ENCODE results near the gene MCF2L2. TPM values are rescaled to one million over a fixed set of nuclear protein-coding genes. Genes with fewer than 3 reads are reported as not detected.
"Not testable (repeated sequence)": the region's sequence is repeated elsewhere in the genome, so short reads cannot be mapped to it uniquely, and the experiment has no call there.

MCF2L2 gene
- total RNA-seq, 1 donor from 2014 or later: 7.2 TPM

GRCh38 chr3:183371600-183371968, 56.8 kb downstream of the MCF2L2 start:
- DNase-seq (ENCODE audit: low spot score): not testable (repeated sequence)

GRCh38 chr3:183370391-183370790, 58.0 kb downstream of the MCF2L2 start:
- DNase-seq (ENCODE audit: low spot score): no peak

DNA sequence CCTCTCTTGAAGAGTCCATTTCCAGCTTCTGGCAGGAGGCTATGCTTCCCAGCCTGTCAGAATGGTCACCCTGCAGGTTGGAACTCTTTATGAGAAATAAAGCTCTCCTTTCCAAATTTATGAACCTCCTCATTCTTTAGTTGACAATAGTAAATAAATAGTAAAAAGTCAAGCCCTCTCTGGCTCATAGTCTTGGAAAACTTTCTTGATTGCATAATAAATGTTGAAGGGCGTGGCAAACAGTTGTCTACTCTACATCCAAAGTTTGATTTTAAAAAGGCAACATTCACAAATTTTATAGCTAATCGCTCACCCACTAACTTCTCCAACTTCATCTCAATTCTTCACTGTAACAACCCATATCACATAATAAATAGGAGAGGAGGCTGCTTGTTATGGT, 58.8 kb downstream of the MCF2L2 start:
- DNase-seq (ENCODE audit: low spot score): no peak

DNA sequence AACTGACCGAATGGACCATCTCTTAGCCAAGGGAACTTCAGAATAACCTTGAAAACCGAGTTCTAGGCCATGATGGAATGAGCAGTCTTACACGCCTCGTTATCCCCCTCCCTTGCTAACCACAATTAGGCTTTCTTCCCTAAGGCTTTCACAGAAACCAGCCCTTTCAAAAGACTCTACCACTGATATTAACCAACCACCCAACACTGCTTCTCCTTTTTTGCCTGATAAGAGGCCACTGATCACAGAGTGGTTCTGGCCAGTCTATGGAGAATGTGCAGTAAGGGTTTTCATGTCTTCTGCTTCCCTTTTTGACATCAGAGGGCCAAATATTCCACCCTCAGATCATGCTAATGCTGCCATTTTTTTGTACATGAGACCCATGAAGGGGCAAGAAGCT, 59.3 kb downstream of the MCF2L2 start:
- DNase-seq (ENCODE audit: low spot score): no peak

- DNase-seq (ENCODE audit: low spot score): no peak
These were observed 67.3 kb downstream of the MCF2L2 start for GRCh38 chr3:183360971-183361624.

DNA sequence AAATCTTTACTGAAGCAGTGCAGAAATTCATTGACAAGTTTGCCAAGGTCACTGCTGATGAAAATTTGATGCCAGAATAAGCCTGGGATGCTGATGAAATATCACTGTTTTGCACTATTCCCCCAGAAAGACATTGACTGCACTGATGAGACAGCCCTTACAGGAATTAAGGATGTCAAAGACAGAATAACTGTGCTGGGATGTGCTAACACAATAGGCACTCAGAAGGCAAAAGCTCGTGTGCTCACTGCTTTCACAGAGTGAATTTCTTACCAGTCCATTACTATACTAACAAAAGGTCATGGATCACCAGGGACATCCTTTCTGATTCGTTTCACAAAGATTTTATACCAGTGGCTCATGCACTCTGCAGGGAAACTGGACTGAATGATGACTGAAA, 69.4 kb downstream of the MCF2L2 start:
- no peak for DNase-seq (ENCODE audit: low spot score)

GRCh38 chr3:183357564-183358079, 70.8 kb downstream of the MCF2L2 start:
- no peak for DNase-seq (ENCODE audit: low spot score)

GRCh38 chr3:183356920-183357319, 71.5 kb downstream of the MCF2L2 start:
- no peak for DNase-seq (ENCODE audit: low spot score)

GRCh38 chr3:183354874-183355273, 73.5 kb downstream of the MCF2L2 start:
- no peak for DNase-seq (ENCODE audit: low spot score)

GRCh38 chr3:183354325-183354831, 74.0 kb downstream of the MCF2L2 start:
- no peak for DNase-seq (ENCODE audit: low spot score)

DNA sequence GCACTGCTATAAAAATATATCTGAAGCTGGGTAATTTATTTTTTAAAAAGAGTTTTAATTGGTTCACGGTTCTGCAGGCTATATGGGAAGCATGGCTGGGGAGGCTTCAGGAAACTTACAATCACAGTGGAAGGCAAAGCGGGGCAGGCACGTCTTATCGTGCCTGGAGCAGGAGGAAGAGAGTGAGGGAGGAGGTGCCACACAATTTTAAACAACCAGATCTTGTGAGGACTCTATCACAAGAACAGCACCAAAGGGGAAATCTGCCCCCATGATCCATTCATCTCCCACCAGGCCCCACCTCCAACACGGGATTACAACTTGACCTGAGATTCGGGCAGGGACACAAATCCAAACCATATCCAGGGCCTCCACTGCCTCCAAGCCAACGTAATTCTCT, 75.0 kb downstream of the MCF2L2 start:
- DNase-seq (ENCODE audit: low spot score): no peak

DNA sequence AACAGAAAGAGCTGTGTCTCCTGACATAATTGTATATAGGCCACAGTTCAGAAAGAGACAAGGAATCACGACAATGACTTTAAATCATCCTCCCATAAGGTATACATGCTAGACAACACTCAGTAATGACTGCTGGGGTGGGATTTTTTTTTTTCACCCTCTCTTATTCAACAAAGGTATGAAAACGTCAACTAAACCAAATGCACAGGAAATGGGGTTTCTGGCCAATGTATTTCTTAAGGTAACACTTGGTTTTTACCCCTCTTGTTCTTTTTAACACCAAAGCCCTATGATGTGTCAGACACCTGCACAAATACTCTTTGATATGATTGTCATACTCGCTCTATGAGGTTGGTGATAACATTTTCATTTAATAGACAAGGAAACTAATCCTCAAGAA, 78.3 kb downstream of the MCF2L2 start:
- no peak for DNase-seq (ENCODE audit: low spot score)

- no peak for DNase-seq (ENCODE audit: low spot score)
These were observed 78.8 kb downstream of the MCF2L2 start for GRCh38 chr3:183349421-183350157.

GRCh38 chr3:183342824-183343223, 85.6 kb downstream of the MCF2L2 start:
- no peak for DNase-seq (ENCODE audit: low spot score)

DNA sequence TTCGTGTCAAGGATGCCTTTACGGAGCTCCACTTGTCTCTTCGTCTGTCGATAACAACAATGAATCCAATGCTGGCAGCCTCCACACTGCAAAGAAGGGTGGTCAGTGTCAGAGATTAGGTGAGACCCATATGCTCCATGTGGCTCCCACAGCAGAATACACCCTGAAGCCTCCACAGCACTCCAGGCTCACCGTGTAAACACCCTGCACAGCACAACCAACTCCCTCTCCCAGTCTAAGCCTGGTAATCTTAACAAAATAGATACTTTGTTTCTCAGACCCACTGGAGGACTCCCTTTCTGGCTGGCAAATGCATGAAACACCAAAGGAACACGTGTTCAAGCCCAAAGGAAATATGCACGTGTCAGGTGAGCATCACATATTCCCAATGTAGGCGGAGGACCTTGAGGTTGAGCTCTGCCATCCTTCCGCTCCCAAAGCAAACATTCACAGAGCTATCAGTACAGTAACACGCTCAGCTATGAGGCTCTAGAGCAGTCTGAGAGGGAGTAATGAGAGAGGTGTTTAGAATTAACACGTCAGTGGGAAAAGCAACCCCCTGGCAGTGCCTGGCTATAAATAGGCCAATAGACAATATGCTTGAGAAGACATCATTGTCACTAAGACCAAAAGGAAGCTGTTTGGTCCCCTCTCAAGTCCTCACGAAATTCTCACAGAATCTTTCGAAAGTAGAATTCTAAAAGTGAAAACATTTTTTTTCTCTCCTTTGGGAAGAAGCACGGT, 86.7 kb downstream of the MCF2L2 start:
- DNase-seq (ENCODE audit: low spot score): no peak

DNA sequence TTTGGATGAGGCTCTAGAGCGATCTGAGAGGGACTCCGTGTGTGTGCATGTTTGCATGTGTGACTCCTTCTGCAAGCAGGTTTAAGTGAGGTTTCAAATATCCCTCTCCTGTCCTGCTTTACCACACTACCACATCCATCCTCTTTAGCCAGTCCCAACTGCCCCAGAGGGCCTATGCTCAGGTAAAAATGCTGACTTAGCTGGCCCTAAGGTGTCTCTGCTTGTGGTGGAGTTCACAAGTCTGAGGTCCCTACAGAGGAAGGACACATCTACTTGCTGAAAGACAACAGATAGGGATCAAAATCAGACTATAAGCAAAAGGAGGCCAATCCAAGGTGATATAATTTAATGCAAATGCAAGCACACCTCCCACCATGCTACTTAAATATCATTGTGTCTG, 88.2 kb downstream of the MCF2L2 start:
- no peak for DNase-seq (ENCODE audit: low spot score)

GRCh38 chr3:183339461-183340086, 88.8 kb downstream of the MCF2L2 start:
- DNase-seq (ENCODE audit: low spot score): no peak

- DNase-seq (ENCODE audit: low spot score): no peak
These were observed 89.9 kb downstream of the MCF2L2 start for GRCh38 chr3:183338520-183338919.

DNA sequence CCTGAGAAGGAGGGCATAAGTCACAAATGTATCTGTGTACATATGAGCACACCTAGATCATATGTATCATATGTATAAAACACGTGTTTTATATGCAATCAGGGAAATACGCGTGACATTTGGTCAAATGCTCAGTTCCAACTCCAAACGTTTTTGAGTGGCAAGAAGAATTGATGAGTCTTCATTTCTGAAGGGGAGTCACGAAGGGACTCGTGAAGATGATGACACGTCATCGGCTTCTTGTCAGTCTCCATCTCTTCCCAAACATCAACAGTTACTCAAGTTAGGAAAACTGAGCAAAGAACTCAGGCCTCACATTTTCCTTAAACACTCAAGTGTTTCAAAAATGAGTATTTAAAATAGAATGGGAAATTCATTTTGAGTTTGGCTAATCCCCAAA, 95.9 kb downstream of the MCF2L2 start:
- no peak for DNase-seq (ENCODE audit: low spot score)

DNA sequence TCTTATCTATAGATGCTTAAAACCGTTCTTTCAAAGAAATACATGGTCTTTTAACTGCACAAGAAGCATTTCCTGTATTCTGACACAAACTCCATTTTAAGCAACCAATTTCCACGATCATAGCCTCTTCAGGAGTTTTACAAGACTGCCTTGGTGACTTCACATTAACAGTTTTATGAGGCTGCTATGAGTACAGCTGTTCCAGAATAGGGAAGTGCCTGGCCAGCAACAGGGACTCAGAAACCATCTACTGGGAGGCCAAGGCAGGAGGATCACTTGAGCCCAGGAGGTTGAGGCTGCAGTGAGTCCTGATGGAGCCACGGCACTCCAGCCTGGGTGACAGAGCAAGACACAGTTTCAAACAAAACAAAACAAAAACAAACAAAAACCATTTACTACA, 96.9 kb downstream of the MCF2L2 start:
- DNase-seq (ENCODE audit: low spot score): no peak

DNA sequence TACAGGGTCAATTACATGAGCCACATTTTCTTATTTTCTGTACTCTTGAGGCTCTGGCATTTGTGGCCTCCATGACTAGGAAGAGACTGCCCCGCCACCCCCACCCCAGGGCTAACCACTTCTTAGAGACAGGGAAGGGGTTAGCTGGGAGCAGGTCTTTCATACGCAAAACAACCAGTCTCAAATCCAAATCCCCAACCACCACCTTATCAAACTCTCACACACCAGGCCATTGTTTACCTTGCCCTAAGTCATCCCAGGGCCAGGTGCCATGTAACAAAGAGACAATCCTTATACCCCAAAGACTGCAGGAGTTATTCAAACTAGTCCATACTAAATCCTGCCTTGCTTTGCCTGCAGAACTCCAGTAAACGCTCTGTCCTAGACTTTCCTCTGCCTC, 97.5 kb downstream of the MCF2L2 start:
- no peak for DNase-seq (ENCODE audit: low spot score)

DNA sequence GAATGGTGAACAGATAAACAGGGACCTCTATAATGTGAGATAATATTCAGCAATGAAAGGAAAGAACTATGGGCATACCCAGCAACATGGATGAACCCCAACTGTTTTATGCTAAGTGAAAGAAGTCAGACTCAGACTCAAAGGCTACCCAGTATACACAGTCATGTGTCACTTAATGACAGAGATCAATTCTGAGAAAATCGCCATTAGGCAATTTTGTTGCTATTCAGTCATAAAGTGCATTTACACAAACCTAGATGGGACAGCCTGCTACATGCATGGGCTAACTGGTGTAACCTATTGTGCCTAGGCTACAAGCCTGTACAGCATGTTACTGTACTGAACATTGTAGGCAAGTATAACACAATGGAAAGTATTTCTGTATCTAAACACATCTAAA, 98.9 kb downstream of the MCF2L2 start:
- DNase-seq (ENCODE audit: low spot score): no peak

All from umbilical cord (tissue), 2 donors.